ENCODE measurements around the gene CASP2.

The CASP2 gene

GRCh38 chr7:143314127-143314526 is 26.0 kb downstream of the CASP2 start:
- TF ChIP-seq SPI1 (IDR thresholded peaks at IDR 0.05; ENCODE audit: borderline replicate concordance, low read depth) (peak; percentile 37; the same call in 1 of the 2 replicates), CTCF (IDR thresholded peaks at IDR 0.05; ENCODE audit: insufficient read depth, low read length) (no peak)
- Histone ChIP-seq H3K27me3 (ENCODE audit: insufficient read depth, poor library complexity, severe bottlenecking) (no peaks in the 10 kb centered on the region), H3K27ac (replicated peaks) (no peak overlapping the region; the same call in 1 of the 2 replicates), H3K4me3 (replicated peaks; ENCODE audit: insufficient read depth, low read length) (no peak overlapping the region)
- no peak for DNase-seq (ENCODE audit: low read depth in 1 of 2, low spot score in 1 of 2)

GRCh38 chr7:143315776-143316175 is 27.6 kb downstream of the CASP2 start, which contains the start of gene CLCN1:
Gene CLCN1, plus strand, starts transcription at chr7:143316111. Its CDS starts 102 bp downstream, at chr7:143316213.
- no peak for DNase-seq (ENCODE audit: low read depth in 1 of 2, low spot score in 1 of 2)
- TF ChIP-seq GABPA (IDR thresholded peaks at IDR 0.05; ENCODE audit: low read depth) (no peak), REST (IDR thresholded peaks at IDR 0.05; ENCODE audit: insufficient replicate concordance, low read depth) (no peak), POLR2AphosphoS5 (IDR thresholded peaks at IDR 0.05; ENCODE audit: low read depth) (no peak), SPI1 (IDR thresholded peaks at IDR 0.05; ENCODE audit: borderline replicate concordance, low read depth) (no peak), CTCF (IDR thresholded peaks at IDR 0.05; ENCODE audit: insufficient read depth, low read length) (no peak)
- Histone ChIP-seq H3K27ac (replicated peaks) (no peak within 1 kb of the TSS), H3K4me3 (replicated peaks; ENCODE audit: insufficient read depth, low read length) (no peak within 1 kb of the TSS), H3K27me3 (ENCODE audit: insufficient read depth, poor library complexity, severe bottlenecking) (no peaks in the 10 kb centered on the region)

GRCh38 chr7:143316492-143316891 is 28.3 kb downstream of the CASP2 start:
- no peak overlapping the region for H3K27ac ChIP-seq (replicated peaks)
- DNase-seq (ENCODE audit: low read depth in 1 of 2, low spot score in 1 of 2), result peak in 1 of 2 experiments; percentile 65
- TF ChIP-seq POLR2AphosphoS5 (IDR thresholded peaks at IDR 0.05; ENCODE audit: low read depth) (no peak), SPI1 (IDR thresholded peaks at IDR 0.05; ENCODE audit: borderline replicate concordance, low read depth) (no peak), GABPA (IDR thresholded peaks at IDR 0.05; ENCODE audit: low read depth) (no peak), REST (IDR thresholded peaks at IDR 0.05; ENCODE audit: insufficient replicate concordance, low read depth) (no peak), CTCF (IDR thresholded peaks at IDR 0.05; ENCODE audit: insufficient read depth, low read length) (no peak)
- H3K4me3 ChIP-seq (replicated peaks; ENCODE audit: insufficient read depth, low read length), result no peak overlapping the region
- H3K27me3 ChIP-seq (ENCODE audit: insufficient read depth, poor library complexity, severe bottlenecking), result no peaks in the 10 kb centered on the region

GRCh38 chr7:143318661-143319060 is 30.5 kb downstream of the CASP2 start:
- Histone ChIP-seq H3K4me3 (replicated peaks; ENCODE audit: insufficient read depth, low read length) (no peak overlapping the region), H3K27me3 (ENCODE audit: insufficient read depth, poor library complexity, severe bottlenecking) (no peaks in the 10 kb centered on the region), H3K27ac (replicated peaks) (no peak overlapping the region)
- TF ChIP-seq CTCF (IDR thresholded peaks at IDR 0.05; ENCODE audit: insufficient read depth, low read length) (no peak), GABPA (IDR thresholded peaks at IDR 0.05; ENCODE audit: low read depth) (no peak), SPI1 (IDR thresholded peaks at IDR 0.05; ENCODE audit: borderline replicate concordance, low read depth) (no peak), POLR2AphosphoS5 (IDR thresholded peaks at IDR 0.05; ENCODE audit: low read depth) (no peak), REST (IDR thresholded peaks at IDR 0.05; ENCODE audit: insufficient replicate concordance, low read depth) (no peak)
- DNase-seq (ENCODE audit: low read depth in 1 of 2, low spot score in 1 of 2), result peak in 1 of 2 experiments; percentile 85

Data from HL-60 (cell line).